Measurements from ENCODE around the gene RANBP1. TPM values are rescaled to one million over a fixed set of nuclear protein-coding genes. Genes with fewer than 3 reads are reported as not detected.

RANBP1 gene
- total and polyA plus RNA-seq, 2 donors (not counting 1 experiment from before 2014, with no cell fraction given) = 67.0 to 77.6 TPM

GRCh38 chr22:20165421-20165820, 49.5 kb downstream of the RANBP1 start:
- Histone ChIP-seq H3K9ac (ENCODE audit: low read length) (no peak overlapping the region), H3K4me2 (replicated peaks; ENCODE audit: low read depth, low read length, poor library complexity, severe bottlenecking) (no peak overlapping the region), H3K79me2 (ENCODE audit: control insufficient read depth, insufficient read depth, low read length) (no peaks in the 10 kb centered on the region), H3K4me1 (ENCODE audit: control insufficient read depth in 2 of 2, insufficient read depth in 2 of 2, low read length in 2 of 2) (no peaks in the 10 kb centered on the region), H3K27me3 (replicated peaks in 1 of 4; ENCODE audit: control extremely low read depth in 1 of 4, control insufficient read depth in 3 of 4, insufficient read depth in 4 of 4, low read length in 3 of 4) (no peaks in the 10 kb centered on the region), H4K20me1 (ENCODE audit: control insufficient read depth, insufficient read depth, low read length, poor library complexity, severe bottlenecking) (no peaks in the 10 kb centered on the region), H3K27ac (ENCODE audit: low read length in 2 of 2) (no peak overlapping the region), H3K4me3 (ENCODE audit: control extremely low read depth in 1 of 5, extremely low read depth in 1 of 5, insufficient read depth in 1 of 5, low read depth in 2 of 5, low read length in 4 of 5) (no peak overlapping the region), H2AFZ (ENCODE audit: insufficient read depth, low read depth, low read length, poor library complexity, severe bottlenecking) (no peak overlapping the region), H3K36me3 (replicated peaks in 1 of 2; ENCODE audit: control extremely low read depth in 1 of 2, control insufficient read depth in 1 of 2, extremely low read depth in 1 of 2, insufficient read depth in 2 of 2, low read length in 1 of 2) (no peaks in the 10 kb centered on the region), H3K9me3 (ENCODE audit: control extremely low read depth in 1 of 3, control insufficient read depth in 2 of 3, insufficient read depth in 1 of 3, low read length in 2 of 3) (peaks cover 0 to 6% (median 0%) of the 10 kb centered on the region in 3 donors)
- Mint-ChIP-seq H3K4me1 (no peaks in the 10 kb centered on the region), H3K4me3 (no peak overlapping the region), H3K27ac (no peak overlapping the region), H3K9me3 (ENCODE audit: insufficient read depth) (no peaks in the 10 kb centered on the region), H3K27me3 (peaks cover 1% of the 10 kb centered on the region)
- no peak for TF ChIP-seq EZH2 (IDR thresholded peaks at IDR 0.05; ENCODE audit: borderline replicate concordance, insufficient read depth, low read depth, low read length, poor library complexity, severe bottlenecking)
- no peak for TF ChIP-seq CTCF (IDR thresholded peaks at IDR 0.05)
- intact Hi-C loops (cut with micrococcal nuclease) = loop anchor here (5.0 kb wide), 1 partner anchor 62 kb away; no protein-coding TSS in a partner anchor
- 99% methylated on average over 9 of the region's 12 CpGs for WGBS (ENCODE audit: insufficient coverage)
- DNase-seq (no peak), ATAC-seq (ENCODE audit: low read depth) (no peak)
- ChIA-PET CTCF (no interaction called here), POLR2A (no interaction called here)

- TF ChIP-seq CTCF (IDR thresholded peaks at IDR 0.05) (no peak), EZH2 (IDR thresholded peaks at IDR 0.05; ENCODE audit: borderline replicate concordance, insufficient read depth, low read depth, low read length, poor library complexity, severe bottlenecking) (no peak)
- H3K36me3 ChIP-seq (replicated peaks in 1 of 2; ENCODE audit: control extremely low read depth in 1 of 2, control insufficient read depth in 1 of 2, extremely low read depth in 1 of 2, insufficient read depth in 2 of 2, low read length in 1 of 2) = no peaks in the 10 kb centered on the region
- WGBS (ENCODE audit: insufficient coverage) = 100% methylated on average over 5 of the region's 7 CpGs
- H2AFZ ChIP-seq (ENCODE audit: insufficient read depth, low read depth, low read length, poor library complexity, severe bottlenecking) = no peak overlapping the region
- no peaks in the 10 kb centered on the region for H3K9me3 Mint-ChIP-seq (ENCODE audit: insufficient read depth)
- ChIA-PET POLR2A (no interaction called here), CTCF (interaction anchor here (1.3 kb wide), 1 partner anchor 9 kb away, joined by 6 read pairs; no protein-coding TSS in a partner anchor)
- no peaks in the 10 kb centered on the region for H3K27me3 ChIP-seq (replicated peaks in 1 of 4; ENCODE audit: control extremely low read depth in 1 of 4, control insufficient read depth in 3 of 4, insufficient read depth in 4 of 4, low read length in 3 of 4)
- H4K20me1 ChIP-seq (ENCODE audit: control insufficient read depth, insufficient read depth, low read length, poor library complexity, severe bottlenecking) = no peaks in the 10 kb centered on the region
- DNase-seq (no peak), ATAC-seq (ENCODE audit: low read depth) (no peak)
- no peak overlapping the region for H3K27ac ChIP-seq (ENCODE audit: low read length in 2 of 2)
- H3K9me3 ChIP-seq (ENCODE audit: control extremely low read depth in 1 of 3, control insufficient read depth in 2 of 3, insufficient read depth in 1 of 3, low read length in 2 of 3) = peaks cover 0 to 6% (median 0%) of the 10 kb centered on the region in 3 donors
- intact Hi-C loops (cut with micrococcal nuclease) = loop anchor here (5.0 kb wide), 1 partner anchor 61 kb away; no protein-coding TSS in a partner anchor
- no peak overlapping the region for H3K9ac ChIP-seq (ENCODE audit: low read length)
- no peaks in the 10 kb centered on the region for H3K79me2 ChIP-seq (ENCODE audit: control insufficient read depth, insufficient read depth, low read length)
- no peak overlapping the region for H3K27ac Mint-ChIP-seq
- no peaks in the 10 kb centered on the region for H3K4me1 ChIP-seq (ENCODE audit: control insufficient read depth in 2 of 2, insufficient read depth in 2 of 2, low read length in 2 of 2)
- H3K4me2 ChIP-seq (replicated peaks; ENCODE audit: low read depth, low read length, poor library complexity, severe bottlenecking) = no peak overlapping the region
- no peak overlapping the region for H3K4me3 ChIP-seq (ENCODE audit: control extremely low read depth in 1 of 5, extremely low read depth in 1 of 5, insufficient read depth in 1 of 5, low read depth in 2 of 5, low read length in 4 of 5)
- peaks cover 3% of the 10 kb centered on the region for H3K27me3 Mint-ChIP-seq
- H3K4me3 Mint-ChIP-seq = no peak overlapping the region
- no peaks in the 10 kb centered on the region for H3K4me1 Mint-ChIP-seq
Observed at GRCh38 chr22:20165913-20166312, 50.0 kb downstream of the RANBP1 start.
